ENCODE measurements around the gene MKLN1.

Gene MKLN1

DNA sequence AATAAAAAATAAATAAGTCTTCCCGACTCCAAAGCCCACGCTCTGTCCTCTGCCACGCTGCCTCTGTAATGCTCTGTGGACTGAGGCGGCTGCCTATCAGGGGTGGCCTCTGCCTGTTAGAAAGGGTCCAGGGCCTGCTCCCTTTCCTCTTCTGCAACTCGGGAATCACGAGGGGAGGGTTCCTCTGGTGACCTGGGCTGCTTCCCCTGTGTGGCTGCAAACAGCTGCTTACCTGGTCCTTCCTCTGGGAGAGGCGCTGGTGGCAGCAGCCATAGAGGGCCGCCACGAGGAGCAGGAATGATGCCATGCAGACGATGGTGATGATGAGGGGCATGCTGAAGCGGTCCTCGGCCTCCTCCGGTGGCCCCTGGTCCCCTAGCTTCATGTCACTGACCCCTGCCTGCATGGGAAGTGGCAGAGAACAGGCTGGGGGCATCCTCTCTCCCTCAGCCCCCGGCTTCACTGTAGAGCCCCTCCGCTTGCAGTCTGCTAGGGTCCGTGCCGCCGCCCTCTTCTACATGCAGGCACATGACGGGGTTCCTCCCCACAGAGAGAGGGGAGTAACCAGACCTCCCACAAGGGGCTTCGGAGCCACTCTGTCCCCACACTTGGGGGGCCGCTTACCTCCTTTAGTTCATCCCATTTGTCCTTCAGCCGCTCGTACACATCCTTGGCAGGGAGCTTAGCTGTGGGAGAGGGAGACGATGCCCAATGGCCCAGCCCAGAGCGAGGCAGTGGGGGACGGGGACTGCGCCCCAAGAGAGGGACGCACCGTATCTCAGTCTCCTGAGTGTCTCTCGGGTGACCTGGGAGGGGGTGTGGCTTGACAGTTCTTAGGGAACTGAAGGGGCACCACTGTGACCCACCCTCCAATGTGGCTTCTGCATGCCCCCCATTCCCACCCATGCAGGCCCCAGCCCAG is 178.2 kb downstream of the MKLN1 start:
- TF ChIP-seq, protein P1, sequence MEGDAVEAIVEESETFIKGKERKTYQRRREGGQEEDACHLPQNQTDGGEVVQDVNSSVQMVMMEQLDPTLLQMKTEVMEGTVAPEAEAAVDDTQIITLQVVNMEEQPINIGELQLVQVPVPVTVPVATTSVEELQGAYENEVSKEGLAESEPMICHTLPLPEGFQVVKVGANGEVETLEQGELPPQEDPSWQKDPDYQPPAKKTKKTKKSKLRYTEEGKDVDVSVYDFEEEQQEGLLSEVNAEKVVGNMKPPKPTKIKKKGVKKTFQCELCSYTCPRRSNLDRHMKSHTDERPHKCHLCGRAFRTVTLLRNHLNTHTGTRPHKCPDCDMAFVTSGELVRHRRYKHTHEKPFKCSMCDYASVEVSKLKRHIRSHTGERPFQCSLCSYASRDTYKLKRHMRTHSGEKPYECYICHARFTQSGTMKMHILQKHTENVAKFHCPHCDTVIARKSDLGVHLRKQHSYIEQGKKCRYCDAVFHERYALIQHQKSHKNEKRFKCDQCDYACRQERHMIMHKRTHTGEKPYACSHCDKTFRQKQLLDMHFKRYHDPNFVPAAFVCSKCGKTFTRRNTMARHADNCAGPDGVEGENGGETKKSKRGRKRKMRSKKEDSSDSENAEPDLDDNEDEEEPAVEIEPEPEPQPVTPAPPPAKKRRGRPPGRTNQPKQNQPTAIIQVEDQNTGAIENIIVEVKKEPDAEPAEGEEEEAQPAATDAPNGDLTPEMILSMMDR (IDR thresholded peaks at IDR 0.05; ENCODE audit: low read depth, low read length): no peak
- H3K4me3 ChIP-seq (replicated peaks in 1 of 2; ENCODE audit: low read depth in 2 of 2, low read length in 2 of 2): no peak overlapping the region
- DNase-seq (ENCODE audit: low read depth in 2 of 2): no peak

DNA sequence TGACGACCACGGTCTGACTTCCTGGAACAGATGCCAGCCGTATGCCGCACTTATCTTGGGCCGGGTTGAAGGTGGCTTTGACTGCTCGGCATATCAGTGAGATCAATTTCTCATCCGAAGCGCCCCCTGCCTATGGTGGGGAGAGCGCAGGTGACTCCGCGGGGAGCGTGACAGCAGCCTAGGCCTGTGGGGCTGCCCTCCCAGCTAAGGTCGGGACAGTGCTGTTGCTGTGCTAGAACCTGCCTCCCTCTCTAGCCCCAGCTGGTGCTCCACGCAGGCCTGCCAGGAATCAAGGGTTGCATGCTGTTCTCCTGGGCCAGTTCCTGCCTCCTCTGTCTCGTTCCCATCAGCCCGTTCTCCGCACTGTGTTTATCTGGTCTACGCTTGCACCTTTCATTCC is 178.9 kb downstream of the MKLN1 start:
- no peak for DNase-seq (ENCODE audit: low read depth in 2 of 2)
- TF ChIP-seq, protein P1 (IDR thresholded peaks at IDR 0.05; ENCODE audit: low read depth, low read length): no peak
- no peak overlapping the region for H3K4me3 ChIP-seq (replicated peaks in 1 of 2; ENCODE audit: low read depth in 2 of 2, low read length in 2 of 2)

DNA sequence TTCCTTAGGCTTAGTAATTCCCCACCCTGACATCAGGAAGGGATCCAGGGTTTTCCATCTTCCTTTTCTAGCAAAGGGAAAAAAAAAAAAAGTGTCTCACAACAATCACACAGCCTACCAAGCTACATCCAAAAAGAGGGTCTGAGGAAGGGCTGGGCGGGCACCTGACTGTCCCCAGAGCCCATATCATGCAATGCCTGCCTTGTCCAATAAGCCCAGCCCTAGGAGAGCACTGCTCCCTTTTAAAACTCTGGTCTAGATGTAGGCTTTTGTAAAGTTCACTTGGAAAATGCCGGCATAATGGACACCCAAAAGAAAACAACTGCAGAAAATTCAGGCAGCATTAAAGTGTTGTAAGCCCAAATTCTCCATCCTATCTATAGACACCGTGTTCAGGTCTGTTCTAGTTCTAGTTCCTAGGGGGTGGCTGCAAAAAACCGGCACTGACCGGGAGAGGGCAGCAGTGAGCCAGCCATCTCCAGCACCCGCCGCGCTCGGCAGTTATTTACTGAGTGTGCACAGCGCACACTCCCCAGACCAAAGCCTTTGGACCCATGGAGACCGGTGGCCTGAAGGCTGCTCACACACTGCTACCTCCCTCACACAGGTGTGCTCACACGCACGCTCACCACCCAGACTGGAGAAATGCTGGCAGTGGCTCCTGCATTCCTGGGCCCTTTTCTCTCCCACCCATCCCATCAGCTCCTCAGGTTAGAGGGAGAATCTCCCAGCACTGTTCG is 180.1 kb downstream of the MKLN1 start:
- DNase-seq (ENCODE audit: low read depth in 2 of 2): peak; percentile 77 to 78
- no peak overlapping the region for H3K4me3 ChIP-seq (replicated peaks in 1 of 2; ENCODE audit: low read depth in 2 of 2, low read length in 2 of 2)
- TF ChIP-seq, protein P1 (IDR thresholded peaks at IDR 0.05; ENCODE audit: low read depth, low read length): peak; percentile 91

DNA sequence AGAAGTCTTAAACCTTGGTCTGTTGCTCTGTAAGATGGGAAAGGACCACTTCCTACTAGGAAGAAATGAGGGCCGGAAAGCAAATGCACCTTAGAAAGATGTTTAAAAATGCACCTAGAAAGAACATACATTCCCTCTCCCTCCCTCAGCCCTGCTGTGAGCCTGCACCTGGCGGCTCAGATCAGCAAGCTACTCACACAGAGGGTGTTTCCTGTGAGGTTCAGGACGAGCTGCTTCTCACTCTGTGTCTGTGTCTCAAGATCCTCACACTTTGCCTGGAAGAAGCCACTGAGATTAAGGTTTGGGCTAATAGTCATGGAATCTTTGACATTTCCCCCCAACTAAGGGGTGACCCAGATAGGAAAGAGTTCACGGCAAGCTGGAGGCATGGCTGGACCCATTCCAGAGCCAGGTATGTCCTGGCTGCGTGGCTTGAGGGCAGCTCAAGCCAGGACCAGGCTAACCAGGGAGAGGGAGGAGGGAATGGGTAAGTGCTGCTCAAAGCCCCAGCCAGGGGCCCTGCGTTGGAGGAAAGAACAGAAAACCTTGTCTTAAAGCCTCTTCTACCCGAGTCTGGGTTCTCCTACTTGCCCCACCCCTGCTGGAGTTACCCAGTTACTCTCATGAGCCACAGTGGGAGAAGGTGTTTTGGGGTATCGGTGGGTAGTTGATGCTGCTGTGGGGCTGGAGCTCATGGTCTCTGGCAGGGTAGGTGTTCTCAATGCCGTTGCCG is 181.2 kb downstream of the MKLN1 start:
- no peak overlapping the region for H3K4me3 ChIP-seq (replicated peaks in 1 of 2; ENCODE audit: low read depth in 2 of 2, low read length in 2 of 2)
- DNase-seq (ENCODE audit: low read depth in 2 of 2): no peak
- TF ChIP-seq, protein P1 (IDR thresholded peaks at IDR 0.05; ENCODE audit: low read depth, low read length): no peak

DNA sequence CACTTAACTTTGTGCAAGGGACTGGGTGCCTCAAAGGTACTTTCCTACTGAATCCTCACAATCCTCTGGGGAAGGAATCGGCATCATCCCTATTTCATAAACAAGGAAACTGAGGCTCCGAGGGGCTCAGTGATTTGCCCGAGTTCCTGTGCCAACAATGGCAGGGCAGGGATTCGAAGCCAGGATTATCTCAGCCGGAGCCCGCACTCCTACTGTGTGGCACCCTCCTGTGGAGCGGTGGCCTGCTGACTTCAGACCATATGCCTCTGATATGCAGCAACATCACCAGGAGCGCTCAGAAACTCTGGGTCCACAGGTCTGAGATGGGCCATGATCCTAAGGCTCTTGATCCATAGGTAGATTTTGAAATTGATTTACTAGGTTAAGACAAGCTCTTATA is 182.1 kb downstream of the MKLN1 start:
- no peak overlapping the region for H3K4me3 ChIP-seq (replicated peaks in 1 of 2; ENCODE audit: low read depth in 2 of 2, low read length in 2 of 2)
- DNase-seq (ENCODE audit: low read depth in 2 of 2): no peak
- TF ChIP-seq, protein P1 (IDR thresholded peaks at IDR 0.05; ENCODE audit: low read depth, low read length): no peak

DNA sequence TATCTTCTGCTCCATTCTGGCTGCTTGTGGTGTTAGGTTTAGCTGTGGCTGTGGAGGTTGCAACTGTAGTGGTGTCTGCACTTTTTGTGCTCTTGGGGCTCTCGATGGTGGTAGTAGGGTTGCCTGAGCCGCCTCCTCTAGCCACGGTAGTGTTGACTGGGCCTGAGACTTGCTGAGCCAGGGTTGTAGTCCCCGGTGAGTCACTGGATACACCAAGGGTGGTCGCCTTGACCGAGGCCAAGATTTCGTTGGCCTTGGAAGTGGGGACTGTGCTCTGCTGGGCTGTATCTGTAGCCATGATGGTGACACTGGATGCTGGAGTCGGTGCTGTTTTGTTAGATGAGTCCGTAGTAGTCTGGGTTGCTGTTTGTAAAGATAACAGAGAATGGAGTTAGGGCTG is 183.4 kb downstream of the MKLN1 start:
- H3K4me3 ChIP-seq (replicated peaks in 1 of 2; ENCODE audit: low read depth in 2 of 2, low read length in 2 of 2): no peak overlapping the region
- DNase-seq (ENCODE audit: low read depth in 2 of 2): no peak
- TF ChIP-seq, protein P1 (IDR thresholded peaks at IDR 0.05; ENCODE audit: low read depth, low read length): no peak

Measured in cardiac fibroblast (primary cell).